GM23248 (cell line): ENCODE data around the gene PHF12. TPM values are rescaled to one million over a fixed set of nuclear protein-coding genes. Genes with fewer than 3 reads are reported as not detected.

Source experiments
- DNase-seq: peaks from one replicate; pipeline ENCODE4 v3.0.0-alpha.2; 2015
- H2AFZ ChIP-seq: fragments of 200-600 bp; sonication (generic); 2 replicates; pipeline ENCODE4 v1.6.1; 2016; ENCODE audit warnings: antibody characterized with exemption
- H3F3A ChIP-seq: fragments of 200-600 bp; sonication (generic); 2 replicates; pipeline ENCODE4 v1.6.1; 2016; ENCODE audit warnings: mild to moderate bottlenecking, antibody characterized with exemption, mixed run types; ENCODE audit not compliant: insufficient read depth
- H3K27ac ChIP-seq: fragments of 200-600 bp; sonication (generic); 2 replicates; pipeline ENCODE4 v1.5.1; 2016; ENCODE audit warnings: mild to moderate bottlenecking
- H3K27me3 ChIP-seq: fragments of 200-600 bp; sonication (generic); replicated peaks from 2 replicates; pipeline ENCODE4 v1.6.1; 2016; ENCODE audit warnings: mild to moderate bottlenecking; ENCODE audit not compliant: insufficient read depth
- H3K36me3 ChIP-seq: fragments of 200-600 bp; sonication (generic); 2 replicates; pipeline ENCODE4 v1.6.1; 2016; ENCODE audit warnings: low read depth, mild to moderate bottlenecking
- H3K4me1 ChIP-seq: fragments of 200-600 bp; sonication (generic); 2 replicates; pipeline ENCODE4 v1.6.1; 2016; ENCODE audit warnings: mild to moderate bottlenecking; ENCODE audit not compliant: insufficient read depth
- H3K4me2 ChIP-seq: fragments of 200-600 bp; sonication (generic); one replicate; pipeline ENCODE4 v1.6.1; 2016; ENCODE audit warnings: mild to moderate bottlenecking; ENCODE audit not compliant: unreplicated experiment
- H3K4me3 ChIP-seq: fragments of 200-600 bp; sonication (generic); 2 replicates; pipeline ENCODE4 v1.5.1; 2016; ENCODE audit warnings: mild to moderate bottlenecking
- H3K79me2 ChIP-seq: fragments of 200-600 bp; sonication (generic); 2 replicates; pipeline ENCODE4 v1.6.1; 2016; ENCODE audit warnings: mild to moderate bottlenecking; ENCODE audit not compliant: insufficient read depth
- H3K9ac ChIP-seq: fragments of 200-600 bp; sonication (generic); 2 replicates; pipeline ENCODE4 v1.6.1; 2016; ENCODE audit warnings: mild to moderate bottlenecking
- H3K9me2 ChIP-seq: fragments of 200-600 bp; sonication (generic); 2 replicates; pipeline ENCODE4 v1.6.1; 2016; ENCODE audit warnings: mixed run types, mild to moderate bottlenecking, moderate library complexity; ENCODE audit not compliant: insufficient read depth
- H3K9me3 ChIP-seq: fragments of 200-600 bp; sonication (generic); one replicate; pipeline ENCODE4 v1.6.1; 2017; ENCODE audit warnings: low read depth
- H4K20me1 ChIP-seq: fragments of 200-600 bp; sonication (generic); 2 replicates; pipeline ENCODE4 v1.6.0; 2016; ENCODE audit not compliant: insufficient read depth
- EZH2 ChIP-seq: fragments of 200-600 bp; sonication (generic); IDR thresholded peaks from 2 replicates; pipeline ENCODE4 v1.6.1; 2018; ENCODE audit warnings: antibody characterized with exemption, mild to moderate bottlenecking; ENCODE audit not compliant: insufficient read depth, poor library complexity, severe bottlenecking
- EZH2phosphoT487 ChIP-seq: fragments of 200-600 bp; sonication (generic); IDR thresholded peaks from 2 replicates; pipeline ENCODE4 v1.6.1; 2018; ENCODE audit warnings: antibody characterized with exemption, moderate library complexity, mild to moderate bottlenecking, low read depth; ENCODE audit not compliant: insufficient read depth
- WGBS, 2 experiments: methylation state at CpG; one replicate each; pipeline ENCODE4 v1.1.6; 2015 to 2017; ENCODE audit warnings: low lambda C conversion rate in 2 of 2, low coverage in 1 of 2; ENCODE audit errors: missing lambda C conversion rate in 2 of 2; 5-methylcytosine and 5-hydroxymethylcytosine counted together
- in situ Hi-C: fragments of 300-500 bp; cut with MboI; formaldehyde crosslinking; loops from 2 replicates; pipeline ENCODE4 v1.15.0; 2020
- polyA plus RNA-seq: library from polyadenylated mRNA; unstranded; fragments of >200 nt; fragmentation: Nextera tagmentation; extraction: Ambion mirVana; gene quantifications from 2 replicates; pipeline ENCODE4 v1.2.1, GENCODE V29; 2016
- total RNA-seq: library from RNA; depleted of rRNA; stranded (reverse); fragments of >200 nt; shearing (Covaris generic); gene quantifications from 2 replicates; pipeline ENCODE4 v1.2.3, GENCODE V29; 2014

The PHF12 gene
- total and polyA plus RNA-seq, 2 experiments from 2014 or later, result 6.1 to 27.7 TPM

DNA sequence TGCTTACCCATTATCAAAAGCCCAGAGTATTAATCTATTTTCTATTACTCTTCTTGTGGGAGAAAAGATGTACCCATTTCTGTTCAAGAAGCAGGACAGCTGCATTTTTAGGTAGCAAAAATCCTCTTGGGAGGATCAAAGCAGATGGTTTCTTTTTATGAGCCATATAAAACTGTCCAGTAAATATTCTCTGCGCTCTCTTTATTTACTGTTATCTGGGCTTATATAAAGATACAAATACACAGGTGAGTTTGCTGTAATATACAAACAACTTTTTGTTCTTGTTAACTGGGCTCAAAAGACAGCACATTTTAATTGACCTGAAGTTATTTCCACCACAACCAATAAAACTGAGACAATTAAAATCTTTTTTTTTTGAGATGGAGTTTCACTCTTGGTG, 10.1 kb downstream of the PHF12 start:
- WGBS, 2 experiments, result 100% methylated on average over 1 of the region's 1 CpG
- in situ Hi-C loops, result no loop called here
- peaks cover 17% of the 10 kb centered on the region for H4K20me1 ChIP-seq
- no peaks in the 10 kb centered on the region for H3K27me3 ChIP-seq
- no peak for DNase-seq
- no peak overlapping the region for H3K4me2 ChIP-seq
- H3K9me2 ChIP-seq, result no peaks in the 10 kb centered on the region
- no peak overlapping the region for H3K9ac ChIP-seq
- H3K4me1 ChIP-seq, result peaks cover 54% of the 10 kb centered on the region
- H3K36me3 ChIP-seq, result peaks cover 6% of the 10 kb centered on the region; the same call in 1 of the 2 replicates
- peaks cover 47% of the 10 kb centered on the region for H3F3A ChIP-seq
- peaks cover 98% of the 10 kb centered on the region for H3K79me2 ChIP-seq
- no peaks in the 10 kb centered on the region for H3K9me3 ChIP-seq
- H3K27ac ChIP-seq, result no peak overlapping the region
- no peak overlapping the region for H3K4me3 ChIP-seq
- no peak overlapping the region for H2AFZ ChIP-seq
- TF ChIP-seq EZH2, result no peak
- no peak for TF ChIP-seq EZH2phosphoT487

DNA sequence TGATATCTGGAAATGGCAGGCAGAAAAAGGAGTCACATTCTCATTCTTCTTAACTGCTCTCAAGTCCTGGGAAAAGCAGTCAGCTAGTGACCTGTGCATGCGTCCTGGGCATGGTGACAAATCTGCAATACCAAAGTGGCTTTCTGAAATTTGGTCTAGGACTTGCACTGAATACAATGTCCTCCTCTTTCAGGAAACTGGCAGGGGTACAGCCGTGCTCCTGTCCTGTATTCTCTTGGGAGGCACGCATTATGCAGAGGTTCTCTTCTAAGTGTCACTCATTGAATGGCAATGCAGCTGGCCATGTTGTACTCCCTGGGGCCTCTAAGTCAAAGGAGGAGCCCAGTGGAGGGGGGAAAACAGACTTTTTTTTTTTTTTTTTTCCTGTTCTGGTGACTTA, 10.6 kb downstream of the PHF12 start:
- Histone ChIP-seq H3K27me3 (no peaks in the 10 kb centered on the region), H3K9ac (no peak overlapping the region), H3K27ac (no peak overlapping the region), H3K4me1 (peaks cover 51% of the 10 kb centered on the region), H3F3A (peaks cover 47% of the 10 kb centered on the region), H3K79me2 (peaks cover 100% of the 10 kb centered on the region), H3K4me3 (no peak overlapping the region), H4K20me1 (peaks cover 17% of the 10 kb centered on the region), H3K9me2 (no peaks in the 10 kb centered on the region), H3K36me3 (peaks cover 6% of the 10 kb centered on the region; the same call in 1 of the 2 replicates), H2AFZ (no peak overlapping the region), H3K4me2 (no peak overlapping the region), H3K9me3 (no peaks in the 10 kb centered on the region)
- in situ Hi-C loops, result no loop called here
- TF ChIP-seq EZH2, result no peak
- TF ChIP-seq EZH2phosphoT487, result no peak
- DNase-seq, result no peak
- 95 to 96% methylated on average over 3 of the region's 3 CpGs for WGBS, 2 experiments

DNA sequence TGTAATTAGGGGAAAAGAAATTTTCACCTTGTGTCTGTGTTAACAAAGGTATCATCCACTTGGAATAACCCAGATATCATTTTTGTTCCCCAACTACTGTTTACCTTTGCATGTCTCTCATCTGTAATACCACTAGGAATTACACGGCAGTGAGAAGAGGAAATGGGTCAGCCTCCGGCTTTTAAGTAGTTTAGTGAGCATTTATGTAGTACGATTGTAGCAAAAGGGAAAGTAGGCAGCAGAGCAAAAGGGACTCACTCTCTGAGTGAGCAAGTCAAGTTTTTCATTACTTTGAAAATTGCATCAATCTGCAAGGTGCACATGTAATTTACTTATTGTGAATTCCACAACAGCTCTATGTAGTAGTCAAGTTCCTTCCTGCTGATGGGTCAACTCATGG, 11.2 kb downstream of the PHF12 start:
- H3K36me3 ChIP-seq, result peaks cover 6% of the 10 kb centered on the region; the same call in 1 of the 2 replicates
- no peak overlapping the region for H3K4me2 ChIP-seq
- 93 to 99% methylated on average over 3 of the region's 3 CpGs for WGBS, 2 experiments
- H3K9me3 ChIP-seq, result no peaks in the 10 kb centered on the region
- peaks cover 17% of the 10 kb centered on the region for H4K20me1 ChIP-seq
- H3K4me3 ChIP-seq, result no peak overlapping the region
- in situ Hi-C loops, result no loop called here
- H3K27me3 ChIP-seq, result no peaks in the 10 kb centered on the region
- no peak for DNase-seq
- TF ChIP-seq EZH2 (no peak), EZH2phosphoT487 (no peak)
- no peaks in the 10 kb centered on the region for H3K9me2 ChIP-seq
- H3K79me2 ChIP-seq, result peaks cover 100% of the 10 kb centered on the region
- H3K27ac ChIP-seq, result no peak overlapping the region
- H2AFZ ChIP-seq, result no peak overlapping the region
- H3F3A ChIP-seq, result peaks cover 41% of the 10 kb centered on the region
- no peak overlapping the region for H3K9ac ChIP-seq
- H3K4me1 ChIP-seq, result peaks cover 45% of the 10 kb centered on the region

DNA sequence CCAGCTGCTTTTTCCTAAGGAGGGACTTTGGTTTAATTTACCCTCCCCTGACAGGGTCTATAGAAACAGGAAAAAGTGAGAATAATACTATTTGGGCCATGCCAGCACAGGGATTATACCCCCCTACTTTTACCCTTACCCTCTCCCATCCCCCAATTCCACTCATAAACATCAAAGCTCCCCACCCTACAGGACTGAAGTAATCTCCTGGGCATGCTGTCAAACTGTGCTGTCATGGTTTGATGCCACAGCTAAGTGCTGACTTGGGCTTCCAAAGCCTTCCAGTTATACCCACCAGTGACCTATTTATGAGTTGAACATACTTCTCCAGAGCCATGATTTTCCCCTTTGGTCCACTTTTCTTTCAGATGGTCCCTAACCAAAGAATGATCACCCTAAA, 12.8 kb downstream of the PHF12 start:
- Histone ChIP-seq H3K27ac (no peak overlapping the region), H3K9me3 (no peaks in the 10 kb centered on the region), H3K9ac (no peak overlapping the region), H3K27me3 (no peaks in the 10 kb centered on the region), H3K4me3 (no peak overlapping the region), H3F3A (peaks cover 25% of the 10 kb centered on the region), H3K36me3 (peaks cover 6% of the 10 kb centered on the region; the same call in 1 of the 2 replicates), H2AFZ (no peak overlapping the region), H3K4me2 (no peak overlapping the region), H3K79me2 (peaks cover 100% of the 10 kb centered on the region), H4K20me1 (peaks cover 19% of the 10 kb centered on the region), H3K9me2 (no peaks in the 10 kb centered on the region), H3K4me1 (peaks cover 30% of the 10 kb centered on the region)
- in situ Hi-C loops, result no loop called here
- TF ChIP-seq EZH2phosphoT487 (no peak), EZH2 (no peak)
- peak; percentile 52 for DNase-seq
